ENCODE results near the gene RNU1-3.

The RNU1-3 gene

GRCh38 chr1:16617778-16618580 is 48.8 kb downstream of the RNU1-3 start:
- Histone ChIP-seq H4K20me1 (ENCODE audit: insufficient read depth, low read length) (no peaks in the 10 kb centered on the region), H3K9me2 (ENCODE audit: low read depth, low read length) (no peaks in the 10 kb centered on the region), H3K4me2 (ENCODE audit: low read length) (no peak overlapping the region), H3K9me3 (ENCODE audit: low read length) (no peaks in the 10 kb centered on the region), H3F3A (ENCODE audit: insufficient read depth, low read length) (0 out of 2 replicates have a peak, but pooled peaks cover 6% of the 10 kb centered on the region), H3K79me2 (ENCODE audit: insufficient read depth, low read length) (no peaks in the 10 kb centered on the region), H2AFZ (ENCODE audit: low read length) (no peak overlapping the region), H3K27ac (ENCODE audit: low read depth, low read length, poor library complexity, severe bottlenecking) (no peak overlapping the region), H3K36me3 (ENCODE audit: insufficient read depth, low read length) (peaks cover 10% of the 10 kb centered on the region), H3K4me1 (ENCODE audit: insufficient read depth, low read length, severe bottlenecking) (peaks cover 10% of the 10 kb centered on the region), H3K9ac (ENCODE audit: low read length) (no peak overlapping the region), H3K27me3 (ENCODE audit: insufficient read depth, low read length) (no peaks in the 10 kb centered on the region), H3K4me3 (ENCODE audit: low read depth, low read length, poor library complexity, severe bottlenecking) (no peak overlapping the region)
- no peak for TF ChIP-seq EZH2 (IDR thresholded peaks at IDR 0.05; ENCODE audit: borderline replicate concordance, low read length)
- no peak for TF ChIP-seq CTCF (IDR thresholded peaks at IDR 0.05; ENCODE audit: low read length)

GRCh38 chr1:16617114-16617631 is 49.6 kb downstream of the RNU1-3 start:
- Histone ChIP-seq H3K27me3 (ENCODE audit: insufficient read depth, low read length) (no peaks in the 10 kb centered on the region), H3K27ac (ENCODE audit: low read depth, low read length, poor library complexity, severe bottlenecking) (no peak overlapping the region), H3F3A (ENCODE audit: insufficient read depth, low read length) (0 out of 2 replicates have a peak, but pooled peaks cover 6% of the 10 kb centered on the region), H3K9me2 (ENCODE audit: low read depth, low read length) (no peaks in the 10 kb centered on the region), H4K20me1 (ENCODE audit: insufficient read depth, low read length) (no peaks in the 10 kb centered on the region), H2AFZ (ENCODE audit: low read length) (no peak overlapping the region), H3K4me2 (ENCODE audit: low read length) (no peak overlapping the region), H3K4me3 (ENCODE audit: low read depth, low read length, poor library complexity, severe bottlenecking) (no peak overlapping the region), H3K9me3 (ENCODE audit: low read length) (no peaks in the 10 kb centered on the region), H3K9ac (ENCODE audit: low read length) (no peak overlapping the region), H3K36me3 (ENCODE audit: insufficient read depth, low read length) (peaks cover 10% of the 10 kb centered on the region), H3K4me1 (ENCODE audit: insufficient read depth, low read length, severe bottlenecking) (peaks cover 15% of the 10 kb centered on the region), H3K79me2 (ENCODE audit: insufficient read depth, low read length) (no peaks in the 10 kb centered on the region)
- TF ChIP-seq CTCF (IDR thresholded peaks at IDR 0.05; ENCODE audit: low read length) (no peak), EZH2 (IDR thresholded peaks at IDR 0.05; ENCODE audit: borderline replicate concordance, low read length) (no peak)

Data from OCI-LY1 (cell line).